Mesenchymal stem cell (in vitro differentiated cells and primary cell): ENCODE results near the gene TBCB. TPM values are rescaled to one million over a fixed set of nuclear protein-coding genes. Genes with fewer than 3 reads are reported as not detected.
A peak's percentile ranks its signal among the peaks of the same experiment; 100 is the strongest.
"Not testable (repeated sequence)": the region's sequence is repeated elsewhere in the genome, so short reads cannot be mapped to it uniquely, and the experiment has no call there.

Experiments
- DNase-seq: peaks from one replicate; pipeline ENCODE4 v3.0.0-alpha.2; 2013
- H2AFZ ChIP-seq: one replicate; pipeline ENCODE4 v1.6.1; 2013; ENCODE audit warnings: low read depth, mild to moderate bottlenecking, control low read depth, inconsistent platforms, low read length, moderate library complexity
- H2AK5ac ChIP-seq: 2 replicates; pipeline ENCODE4 v1.6.1; 2013; ENCODE audit warnings: low read length, moderate library complexity, mild to moderate bottlenecking, inconsistent platforms; ENCODE audit not compliant: severe bottlenecking
- H2BK120ac ChIP-seq: one replicate; pipeline ENCODE4 v1.6.1; 2013; ENCODE audit warnings: low read depth, mild to moderate bottlenecking, inconsistent platforms, low read length, moderate library complexity
- H2BK12ac ChIP-seq, 2 experiments: one replicate each; pipeline ENCODE4 v1.6.1; 2013; ENCODE audit warnings: inconsistent platforms in 2 of 2, low read length in 2 of 2, mild to moderate bottlenecking in 2 of 2, moderate library complexity in 2 of 2, control low read depth in 1 of 2
- H2BK15ac ChIP-seq: one replicate; pipeline ENCODE4 v1.6.1; 2013; ENCODE audit warnings: mild to moderate bottlenecking, low read depth, inconsistent platforms; ENCODE audit not compliant: poor library complexity, severe bottlenecking
- H2BK5ac ChIP-seq: 2 replicates; pipeline ENCODE4 v1.6.1; 2013; ENCODE audit warnings: low read depth, mild to moderate bottlenecking, low read length, control low read depth, inconsistent platforms; ENCODE audit not compliant: poor library complexity, severe bottlenecking
- H3K14ac ChIP-seq, 2 experiments: one replicate each; pipeline ENCODE4 v1.6.1; 2013; ENCODE audit warnings: inconsistent platforms in 2 of 2, low read length in 2 of 2, control low read depth in 1 of 2, mild to moderate bottlenecking in 1 of 2, moderate library complexity in 1 of 2
- H3K18ac ChIP-seq, 2 experiments: one replicate each; pipeline ENCODE4 v1.6.1; 2013; ENCODE audit warnings: inconsistent platforms in 2 of 2, low read length in 2 of 2, control low read depth in 1 of 2, low read depth in 1 of 2, mild to moderate bottlenecking in 1 of 2
- H3K23ac ChIP-seq, 2 experiments: one replicate each; pipeline ENCODE4 v1.6.1; 2013; ENCODE audit warnings: inconsistent platforms in 2 of 2, low read length in 2 of 2, mild to moderate bottlenecking in 2 of 2, moderate library complexity in 2 of 2, control low read depth in 1 of 2
- H3K27ac ChIP-seq: 2 replicates; pipeline ENCODE4 v1.5.1; 2013; ENCODE audit warnings: mild to moderate bottlenecking, moderate library complexity, low read length, control low read depth, inconsistent platforms; ENCODE audit not compliant: poor library complexity, severe bottlenecking
- H3K27me3 ChIP-seq, 2 experiments: 2 replicates each; pipeline versions ENCODE4 v1.6.1 to v1.7.0; 2013; ENCODE audit warnings: low read length in 2 of 2, mild to moderate bottlenecking in 2 of 2, moderate library complexity in 2 of 2, control low read depth in 1 of 2, inconsistent platforms in 1 of 2; ENCODE audit not compliant: control insufficient read depth in 1 of 2, insufficient read depth in 1 of 2
- H3K36me3 ChIP-seq, 2 experiments: 2 replicates each; pipeline versions ENCODE4 v1.6.1 to v1.7.0; 2013; ENCODE audit warnings: low read length in 2 of 2, control low read depth in 1 of 2, inconsistent platforms in 1 of 2, low read depth in 1 of 2, mild to moderate bottlenecking in 1 of 2; ENCODE audit not compliant: insufficient read depth in 2 of 2, control insufficient read depth in 1 of 2
- H3K4ac ChIP-seq, 2 experiments: one replicate each; pipeline ENCODE4 v1.6.1; 2013; ENCODE audit warnings: inconsistent platforms in 2 of 2, low read length in 2 of 2, mild to moderate bottlenecking in 2 of 2, moderate library complexity in 2 of 2, control low read depth in 1 of 2, low read depth in 1 of 2
- H3K4me1 ChIP-seq: 2 replicates; pipeline ENCODE4 v1.6.1; 2013; ENCODE audit warnings: low read depth, low read length, control low read depth; ENCODE audit not compliant: control insufficient read depth, insufficient read depth
- H3K4me2 ChIP-seq: 2 replicates; pipeline ENCODE4 v1.6.1; 2013; ENCODE audit warnings: low read length, mild to moderate bottlenecking, inconsistent platforms; ENCODE audit not compliant: poor library complexity, severe bottlenecking
- H3K4me3 ChIP-seq, 2 experiments: 2 replicates each; pipeline versions ENCODE4 v1.5.1 to v1.7.0; 2013; ENCODE audit warnings: low read length in 2 of 2, mild to moderate bottlenecking in 2 of 2, control low read depth in 1 of 2, low read depth in 1 of 2; ENCODE audit not compliant: insufficient read depth in 1 of 2
- H3K79me1 ChIP-seq: replicated peaks from 2 replicates; pipeline ENCODE4 v1.6.1; 2013; ENCODE audit warnings: mild to moderate bottlenecking, control low read depth, low read length, inconsistent platforms; ENCODE audit not compliant: poor library complexity, severe bottlenecking
- H3K9ac ChIP-seq: 2 replicates; pipeline ENCODE4 v1.7.0; 2013; ENCODE audit warnings: mild to moderate bottlenecking, low read length, moderate library complexity
- H3K9me3 ChIP-seq: 2 replicates; pipeline ENCODE4 v1.7.0; 2013; ENCODE audit warnings: mild to moderate bottlenecking, low read length; ENCODE audit not compliant: control insufficient read depth
- H4K8ac ChIP-seq: one replicate; pipeline ENCODE4 v1.6.1; 2013; ENCODE audit warnings: inconsistent platforms, mild to moderate bottlenecking, low read length, moderate library complexity
- H4K91ac ChIP-seq: one replicate; pipeline ENCODE4 v1.6.1; 2013; ENCODE audit warnings: mild to moderate bottlenecking, low read length, inconsistent platforms
- WGBS: methylation state at CpG from one replicate; pipeline ENCODE4 v1.1.7; 2013; ENCODE audit warnings: mixed read lengths; 5-methylcytosine and 5-hydroxymethylcytosine counted together
- polyA plus RNA-seq, 2 experiments: library from polyadenylated mRNA; stranded (reverse); fragments of 200-250 nt; gene quantifications; one replicate each; pipeline ENCODE4 v1.2.3, GENCODE V29; 2013

The TBCB gene
- polyA plus RNA-seq (2013, experiment 1 of 2) = 280 TPM
- 280 TPM for polyA plus RNA-seq (2013, experiment 2 of 2)

GRCh38 chr19:36115453-36116343, at the start of gene TBCB:
Gene TBCB, plus strand, starts transcription at chr19:36115468. Its CDS starts 93 bp downstream, at chr19:36115561.
- Histone ChIP-seq H2BK5ac (peak within 1 kb of the TSS; percentile 53), H3K4me2 (peak within 1 kb of the TSS; percentile 80)

GRCh38 chr19:36067681-36068080, 47.6 kb upstream of the TBCB start:
- Histone ChIP-seq H3K27me3 (no peaks in the 10 kb centered on the region), H3K18ac (no peak overlapping the region)

More at GRCh38 chr19:36115453-36116343, at the start of gene TBCB:
- H3K4me3 ChIP-seq = peak within 1 kb of the TSS; percentile 83 to 99
- no peaks in the 10 kb centered on the region for H3K9me3 ChIP-seq
- H4K8ac ChIP-seq = peak within 1 kb of the TSS; percentile 84
- WGBS = 7% methylated on average over 35 of the region's 59 CpGs
- H3K4ac ChIP-seq = peak within 1 kb of the TSS; percentile 77 to 86
- H3K27me3 ChIP-seq = no peaks in the 10 kb centered on the region
- H2BK12ac ChIP-seq = peak within 1 kb of the TSS; percentile 34 to 65
- H4K91ac ChIP-seq = peak within 1 kb of the TSS; percentile 95
- H3K23ac ChIP-seq = peak within 1 kb of the TSS in 1 of 2 experiments; percentile 57
- peak within 1 kb of the TSS; percentile 42 for H2BK120ac ChIP-seq
- H3K27ac ChIP-seq = peak within 1 kb of the TSS; percentile 89
- DNase-seq = peak; percentile 57
- no peak within 1 kb of the TSS for H2AK5ac ChIP-seq
- H3K9ac ChIP-seq = peak within 1 kb of the TSS; percentile 95
- H3K79me1 ChIP-seq = peaks cover 43% of the 10 kb centered on the region
- peak within 1 kb of the TSS; percentile 60 for H2BK15ac ChIP-seq
- H3K36me3 ChIP-seq = peaks cover 50 to 59% of the 10 kb centered on the region in 2 experiments
- peaks cover 24% of the 10 kb centered on the region for H3K4me1 ChIP-seq
- H2AFZ ChIP-seq = peak within 1 kb of the TSS; percentile 90
- H3K18ac ChIP-seq = peak within 1 kb of the TSS; percentile 23 to 93
- H3K14ac ChIP-seq = peak within 1 kb of the TSS in 1 of 2 experiments; percentile 90

GRCh38 chr19:36068810-36069499, 46.3 kb upstream of the TBCB start:
- H3K36me3 ChIP-seq = peaks cover 3 to 28% of the 10 kb centered on the region in 2 experiments
- H3K14ac ChIP-seq, H3K27ac ChIP-seq, H3K4me2 ChIP-seq, H2AFZ ChIP-seq, H2BK120ac ChIP-seq, H3K27me3 ChIP-seq, H4K91ac ChIP-seq, H3K4me1 ChIP-seq, H4K8ac ChIP-seq, H3K9ac ChIP-seq, H2BK15ac ChIP-seq, H3K4ac ChIP-seq, H3K4me3 ChIP-seq, H2BK5ac ChIP-seq, H3K79me1 ChIP-seq, H3K9me3 ChIP-seq, H2BK12ac ChIP-seq, H2AK5ac ChIP-seq, H3K23ac ChIP-seq, DNase-seq, H3K18ac ChIP-seq: not testable (repeated sequence)
- WGBS = 98% methylated on average over 9 of the region's 57 CpGs

More at GRCh38 chr19:36067681-36068080, 47.6 kb upstream of the TBCB start:
- H2BK5ac ChIP-seq = no peak overlapping the region
- no peak overlapping the region for H2AFZ ChIP-seq
- H3K36me3 ChIP-seq = peaks cover 3 to 25% of the 10 kb centered on the region in 2 experiments
- H3K4me2 ChIP-seq = no peak overlapping the region
- no peak overlapping the region for H3K27ac ChIP-seq
- H3K23ac ChIP-seq = no peak overlapping the region
- H3K79me1 ChIP-seq = peaks cover 8% of the 10 kb centered on the region
- no peak overlapping the region for H2AK5ac ChIP-seq
- H3K14ac ChIP-seq = no peak overlapping the region
- 93% methylated on average over 8 of the region's 11 CpGs for WGBS
- H2BK15ac ChIP-seq = no peak overlapping the region
- no peak overlapping the region for H3K4ac ChIP-seq
- no peak overlapping the region for H4K91ac ChIP-seq
- H3K4me3 ChIP-seq = no peak overlapping the region
- H3K9me3 ChIP-seq = no peaks in the 10 kb centered on the region
- peaks cover 3% of the 10 kb centered on the region for H3K4me1 ChIP-seq
- H2BK12ac ChIP-seq = peak overlapping the region in 1 of 2 experiments; percentile 23
- no peak overlapping the region for H4K8ac ChIP-seq
- H3K9ac ChIP-seq = no peak overlapping the region
- no peak for DNase-seq
- H2BK120ac ChIP-seq = no peak overlapping the region

GRCh38 chr19:36072081-36072480, 43.2 kb upstream of the TBCB start:
- H2AK5ac ChIP-seq = no peak overlapping the region
- no peak overlapping the region for H3K4me3 ChIP-seq
- no peaks in the 10 kb centered on the region for H3K9me3 ChIP-seq
- no peak overlapping the region for H2BK12ac ChIP-seq
- no peak overlapping the region for H2AFZ ChIP-seq
- H4K8ac ChIP-seq = no peak overlapping the region
- 92% methylated on average over 8 of the region's 8 CpGs for WGBS
- no peak overlapping the region for H3K9ac ChIP-seq
- no peak overlapping the region for H3K23ac ChIP-seq
- no peak overlapping the region for H3K4me2 ChIP-seq
- H3K18ac ChIP-seq = no peak overlapping the region
- H4K91ac ChIP-seq = no peak overlapping the region
- no peak overlapping the region for H2BK15ac ChIP-seq
- peaks cover 3 to 22% of the 10 kb centered on the region in 2 experiments for H3K36me3 ChIP-seq
- no peak overlapping the region for H2BK5ac ChIP-seq
- H3K4ac ChIP-seq = no peak overlapping the region
- H3K79me1 ChIP-seq = peaks cover 5% of the 10 kb centered on the region
- H3K27me3 ChIP-seq = no peaks in the 10 kb centered on the region
- no peak overlapping the region for H3K27ac ChIP-seq
- no peak for DNase-seq
- no peak overlapping the region for H3K14ac ChIP-seq
- peaks cover 3% of the 10 kb centered on the region for H3K4me1 ChIP-seq
- H2BK120ac ChIP-seq = no peak overlapping the region
